ENCODE results near the gene KLHL29.

KLHL29 gene

GRCh38 chr2:23497536-23497935 is 112.6 kb downstream of the KLHL29 start:
- no peak for DNase-seq

GRCh38 chr2:23498943-23499342 is 114.0 kb downstream of the KLHL29 start:
- DNase-seq = no peak

- no peak for DNase-seq
These were observed 114.5 kb downstream of the KLHL29 start for GRCh38 chr2:23499439-23499838.

DNA sequence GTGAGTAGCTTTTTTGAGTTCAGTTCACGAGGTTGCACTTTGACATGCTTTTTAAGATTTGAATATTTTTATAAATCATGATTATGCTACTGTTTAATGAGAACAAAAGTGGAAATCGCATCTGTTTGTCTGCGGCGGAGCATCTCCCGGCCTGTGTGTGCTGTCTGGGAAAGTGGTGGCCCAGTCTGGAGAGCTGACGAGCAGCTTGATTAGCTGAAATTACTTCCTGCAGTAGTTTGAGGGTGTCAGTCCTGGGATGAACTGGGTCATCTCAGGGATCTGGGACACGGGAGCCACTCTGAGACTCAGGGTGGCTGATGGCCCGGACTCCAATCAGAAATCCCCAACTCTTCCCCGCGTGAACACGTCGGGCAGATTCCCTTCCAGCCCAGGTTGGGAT is 115.9 kb downstream of the KLHL29 start:
- no peak for DNase-seq

DNA sequence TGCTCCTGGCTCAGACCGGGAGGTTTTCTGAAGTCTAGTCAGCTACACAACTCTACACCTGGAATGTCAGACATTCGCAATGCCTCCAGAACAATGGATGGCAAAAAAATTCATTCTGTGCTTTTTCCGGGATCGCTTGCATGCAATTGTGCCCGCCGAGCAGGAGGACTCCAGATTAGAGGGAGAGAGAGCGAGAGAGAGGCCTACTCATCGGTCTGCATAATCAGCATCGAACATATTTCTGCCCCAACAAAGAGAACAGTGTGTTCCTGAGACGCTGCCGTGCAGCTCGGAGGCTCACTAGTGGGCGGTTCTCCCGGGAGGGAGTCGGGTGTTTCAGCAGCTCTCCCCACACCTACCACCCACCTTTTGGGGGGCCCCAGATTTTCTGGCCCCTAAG is 117.1 kb downstream of the KLHL29 start:
- no peak for DNase-seq

DNA sequence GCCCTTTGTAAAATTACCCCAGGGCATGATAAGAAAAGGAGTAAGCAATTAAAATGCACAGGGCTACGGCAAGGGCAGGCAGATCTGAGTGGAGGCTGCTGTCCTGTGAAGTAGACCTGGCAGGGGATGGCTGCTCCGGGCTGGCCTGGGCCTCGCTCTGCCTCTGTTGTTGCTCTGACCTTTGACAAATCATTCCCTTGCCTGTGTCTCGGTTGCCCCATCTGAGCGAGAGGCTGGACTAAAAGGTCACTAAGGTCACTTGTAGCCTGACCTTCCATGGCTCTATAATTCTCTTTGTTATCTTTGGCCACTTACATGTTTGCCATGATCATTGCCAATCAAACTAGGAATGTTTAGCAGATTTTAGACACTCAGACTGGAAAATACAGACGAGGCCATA is 118.1 kb downstream of the KLHL29 start:
- no peak for DNase-seq

GRCh38 chr2:23503682-23504081 is 118.7 kb downstream of the KLHL29 start:
- DNase-seq = no peak

- no peak for DNase-seq
These were observed 119.6 kb downstream of the KLHL29 start for GRCh38 chr2:23504591-23504990.

DNA sequence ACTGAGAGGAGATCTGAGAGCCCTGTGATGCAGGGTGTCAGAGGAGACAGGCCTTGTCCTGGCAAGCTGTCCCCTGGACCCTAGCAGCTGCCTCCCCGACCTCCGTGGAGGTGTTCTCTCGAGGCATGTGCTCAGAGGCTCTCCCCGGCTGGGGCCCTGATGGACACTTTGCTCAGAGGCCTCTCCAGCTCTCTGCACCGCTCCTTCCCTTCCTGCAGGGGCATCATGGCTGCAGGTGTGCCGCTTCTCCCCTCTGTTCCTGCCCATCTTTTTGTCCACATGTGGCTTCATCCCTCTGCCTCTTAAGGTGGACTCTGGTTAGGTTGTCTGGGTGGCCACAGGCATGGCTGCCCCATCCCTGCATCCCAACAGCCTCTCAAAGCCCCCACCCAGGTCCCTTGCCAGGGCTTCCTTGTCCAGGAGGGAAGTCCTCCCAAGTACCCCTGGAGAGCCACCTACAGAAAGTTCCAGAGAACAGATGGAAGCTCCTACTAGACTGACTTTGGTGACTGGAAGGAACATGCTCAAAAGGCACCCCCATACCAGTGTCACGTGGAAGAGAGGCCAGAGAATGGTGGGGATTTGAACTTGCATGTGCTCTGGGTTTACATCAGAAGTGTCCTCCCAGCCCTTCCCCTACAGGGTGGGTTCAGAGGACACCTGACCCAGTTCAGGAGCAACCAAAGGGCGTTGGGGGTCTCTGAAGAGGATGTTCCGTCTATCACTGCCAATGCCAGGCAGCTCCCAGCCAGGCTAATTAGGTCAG is 120.4 kb downstream of the KLHL29 start:
- DNase-seq = no peak

- DNase-seq = no peak
These were observed 121.0 kb downstream of the KLHL29 start for GRCh38 chr2:23505984-23506380.

GRCh38 chr2:23506531-23507266 is 121.7 kb downstream of the KLHL29 start:
- DNase-seq = no peak

DNA sequence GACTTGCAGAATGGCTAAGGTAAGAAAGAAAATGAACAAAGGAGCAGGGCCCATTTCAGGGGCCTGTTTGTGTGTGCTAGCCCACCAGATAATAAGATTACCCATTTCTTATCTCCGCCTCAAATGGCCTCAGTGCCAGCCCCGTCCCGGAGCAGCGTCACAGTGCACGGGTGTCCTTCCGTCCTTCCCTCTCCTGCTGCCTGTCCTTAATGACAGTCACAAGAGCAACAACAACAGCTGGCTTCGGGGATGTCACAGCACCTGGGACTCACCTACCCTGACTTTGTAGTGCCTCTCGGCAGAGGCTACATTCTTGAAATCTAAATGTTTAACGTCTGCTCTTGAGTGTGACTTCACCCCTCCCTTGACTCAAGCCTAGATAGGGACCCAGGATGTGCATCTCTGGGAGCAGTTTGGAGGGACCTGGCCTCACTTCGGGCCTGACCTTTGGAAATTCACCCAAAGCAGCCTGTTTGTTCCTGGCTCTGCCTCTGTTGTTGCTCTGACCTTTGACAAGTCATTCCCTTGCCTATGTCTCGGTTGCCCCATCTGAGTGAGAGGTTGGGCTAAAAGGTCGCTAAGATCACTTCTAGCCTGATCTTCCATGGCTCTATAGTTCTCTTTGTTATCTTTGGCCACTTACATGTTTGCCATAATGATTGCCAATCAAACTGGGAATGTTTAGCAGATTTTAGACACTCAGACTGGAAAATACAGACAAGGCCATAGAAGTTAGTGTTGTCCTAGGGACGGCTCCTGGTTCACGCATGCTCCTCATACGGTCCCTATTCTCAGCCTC is 122.5 kb downstream of the KLHL29 start:
- DNase-seq = no peak

GRCh38 chr2:23508066-23508390 is 123.0 kb downstream of the KLHL29 start:
- DNase-seq = no peak

GRCh38 chr2:23509103-23509502 is 124.1 kb downstream of the KLHL29 start:
- no peak for DNase-seq

DNA sequence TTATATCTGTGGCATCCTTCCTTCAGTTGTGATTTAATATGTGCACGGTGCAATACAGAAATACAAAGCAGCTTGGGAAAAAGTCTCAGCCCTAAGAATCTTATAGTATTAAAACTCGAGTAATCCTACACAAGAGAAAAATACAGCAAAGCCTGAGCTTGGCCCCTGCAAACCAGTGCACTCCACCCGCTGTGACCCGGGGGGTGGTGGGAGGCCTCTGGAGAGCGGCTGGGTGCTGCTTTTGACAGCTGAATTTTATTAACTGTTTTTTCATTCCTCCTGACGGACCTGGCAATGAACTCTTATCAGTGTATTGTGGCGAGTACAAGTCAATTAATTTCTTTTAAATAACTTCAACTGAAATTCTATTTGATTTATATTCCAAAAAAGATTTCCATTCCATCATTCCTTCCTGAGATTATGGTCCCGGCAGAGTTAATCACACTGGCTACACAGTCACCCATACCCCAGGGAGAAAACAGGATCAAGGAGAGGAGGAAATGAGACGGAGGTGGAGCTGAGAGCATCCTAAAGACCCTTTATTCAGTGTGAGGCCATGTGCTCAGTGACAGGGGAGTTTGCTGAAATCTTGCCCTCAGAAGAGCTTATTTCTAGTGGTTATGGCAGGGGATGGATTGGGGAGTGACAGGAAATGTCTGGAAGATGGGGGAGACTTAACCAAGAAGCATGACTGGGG is 124.8 kb downstream of the KLHL29 start:
- no peak for DNase-seq

DNA sequence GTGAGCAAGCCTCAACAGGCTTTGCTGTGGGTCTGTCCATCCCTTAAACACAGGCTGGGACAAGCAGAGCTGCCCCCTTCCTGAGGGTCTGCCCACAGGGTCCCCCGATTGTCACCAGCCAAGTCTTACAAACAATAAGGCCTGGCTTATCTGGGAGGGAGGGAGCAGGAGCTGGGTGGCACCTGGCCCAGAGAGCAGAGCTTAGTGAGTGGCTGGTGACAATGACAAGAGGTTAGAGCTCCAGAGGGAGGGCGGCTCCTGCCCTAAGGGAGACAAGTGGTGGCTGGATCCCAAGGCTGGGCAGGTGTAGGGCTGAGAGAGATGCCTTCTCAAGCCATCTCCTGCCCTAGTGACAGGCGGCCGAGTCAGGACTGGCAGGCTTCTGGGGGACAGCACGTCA is 125.5 kb downstream of the KLHL29 start:
- no peak for DNase-seq

DNA sequence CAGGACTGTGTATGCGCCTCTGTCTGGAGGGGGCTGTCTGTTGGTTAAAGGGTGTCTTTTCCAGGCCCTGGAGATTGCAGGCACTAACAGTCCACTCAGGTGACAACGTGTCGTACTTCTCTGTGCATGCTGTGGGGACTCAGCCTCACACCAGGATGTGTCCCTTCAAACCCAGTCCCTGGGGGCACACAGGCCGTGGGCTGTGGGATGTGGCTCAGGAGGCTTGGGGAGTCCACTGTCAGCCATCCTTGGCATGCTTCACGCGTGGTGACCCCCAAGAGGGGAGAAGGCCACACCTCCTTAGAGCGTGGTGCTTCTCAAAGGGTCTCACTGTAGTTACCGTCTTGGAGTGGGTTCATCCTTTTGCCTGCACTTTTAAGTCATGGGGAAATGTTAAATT is 127.8 kb downstream of the KLHL29 start:
- DNase-seq = no peak

DNA sequence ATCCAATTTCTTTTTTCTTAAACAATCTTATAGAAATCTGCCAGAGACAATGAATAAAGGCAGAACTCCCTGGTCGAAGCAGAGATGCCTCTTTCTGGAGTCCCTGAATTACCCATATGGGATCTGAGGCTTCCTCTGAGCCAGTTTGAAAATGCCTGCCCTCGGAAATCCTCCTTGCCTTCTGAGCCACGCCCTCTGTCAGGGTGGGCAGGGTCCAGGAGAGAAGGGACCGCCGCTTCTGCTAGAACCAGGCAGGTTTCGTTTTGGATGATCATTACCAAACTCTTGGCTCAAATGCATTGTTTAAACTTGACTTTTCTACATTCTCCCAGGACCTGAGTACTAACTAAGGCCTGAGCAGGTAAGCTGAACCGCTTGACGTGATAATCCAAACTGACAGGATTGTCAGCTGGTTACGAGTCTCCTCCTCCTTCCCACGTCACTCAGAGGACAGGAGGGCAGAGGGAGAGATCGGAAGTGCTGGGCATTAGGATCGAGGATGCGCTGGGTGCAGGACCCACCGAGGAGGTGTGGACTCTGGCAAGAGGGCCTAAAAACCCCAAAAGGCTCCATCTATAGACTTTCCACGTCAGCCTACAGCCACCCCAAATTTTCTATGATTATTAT is 128.4 kb downstream of the KLHL29 start:
- no peak for DNase-seq

DNA sequence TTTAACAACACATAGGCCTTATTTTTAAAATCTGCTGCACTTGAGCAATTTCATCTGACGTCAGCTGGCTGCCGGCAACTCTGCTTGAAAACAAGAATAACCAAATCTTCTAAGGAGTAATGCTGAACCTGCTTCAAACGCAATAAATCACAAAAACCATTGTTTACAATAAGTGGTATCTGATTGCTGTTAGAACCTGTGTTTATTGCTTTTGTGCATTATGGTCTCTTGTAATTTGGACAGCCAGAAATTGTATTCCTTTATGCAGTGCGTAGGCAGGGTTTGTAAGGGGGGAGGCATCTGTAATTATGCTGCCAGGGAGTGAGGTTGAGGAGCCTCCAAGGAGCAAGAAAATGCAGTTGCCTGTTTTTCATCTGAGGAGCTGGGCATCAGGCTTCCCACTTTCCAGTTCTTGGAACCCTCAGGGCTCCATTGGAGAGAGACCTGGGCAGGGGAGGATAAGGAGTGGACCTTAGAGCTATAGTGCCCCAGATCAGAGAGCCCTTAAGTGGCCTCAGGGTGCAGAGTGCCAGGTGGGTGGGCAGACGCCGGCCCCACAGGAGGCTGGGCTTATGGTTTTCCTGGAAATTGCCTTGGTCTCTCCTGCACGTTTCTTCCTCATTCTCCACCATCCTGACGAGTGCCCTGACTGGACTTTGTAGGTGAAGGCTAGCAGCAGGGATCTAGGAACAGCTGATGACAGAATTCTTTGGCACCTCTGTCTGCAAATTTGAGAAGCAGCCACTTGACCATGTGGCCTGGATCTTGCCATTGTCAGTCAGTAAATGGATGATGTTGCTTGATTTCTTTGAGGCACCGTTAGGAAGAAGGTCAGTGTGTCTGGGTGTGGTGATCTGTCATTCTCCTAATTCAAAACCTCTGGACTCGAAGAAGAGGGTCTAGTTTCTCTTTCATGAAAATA is 129.2 kb downstream of the KLHL29 start:
- no peak for DNase-seq

GRCh38 chr2:23516520-23517256 is 131.7 kb downstream of the KLHL29 start:
- no peak for DNase-seq

Data from amniotic stem cell (primary cell).